HG02884 (cell line): ENCODE results near the gene IL36B.

Experiments used
- ATAC-seq: cut with Tn5 transposase; IDR thresholded peaks from one replicate; pipeline ENCODE4 v1.9.1; 2021; ENCODE audit warnings: mild to moderate bottlenecking, moderate library complexity; ENCODE audit not compliant: unreplicated experiment

The IL36B gene

GRCh38 chr2:113057117-113057516 lies 4.5 kb upstream of the IL36B start:
- no peak for ATAC-seq

GRCh38 chr2:113056521-113056920 lies 3.9 kb upstream of the IL36B start:
- no peak for ATAC-seq

DNA sequence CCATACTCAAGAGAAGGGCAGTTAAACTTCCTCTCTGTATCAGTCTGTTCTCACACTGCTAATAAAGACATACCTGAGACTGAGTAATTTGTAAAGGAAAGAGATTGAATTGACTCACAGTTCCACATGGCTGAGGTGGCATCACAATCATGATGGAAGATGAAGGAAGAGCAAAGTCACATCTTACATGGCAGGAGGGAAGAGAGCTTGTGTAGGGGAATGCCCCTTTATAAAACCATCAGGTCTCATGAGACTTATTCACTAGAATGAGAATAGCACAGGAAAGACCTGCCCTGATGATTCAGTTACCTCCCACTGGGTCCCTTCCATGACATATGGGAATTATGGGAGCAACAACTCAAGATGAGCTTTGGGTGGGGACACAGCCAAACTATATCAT lies 1.4 kb upstream of the IL36B start:
- ATAC-seq: no peak

- ATAC-seq: no peak
These were observed 999 bp upstream of the IL36B start for GRCh38 chr2:113053666-113054065.

- ATAC-seq: no peak
These were observed 1.5 kb downstream of the IL36B start for GRCh38 chr2:113050921-113051895.

- ATAC-seq: no peak
These were observed 6.2 kb downstream of the IL36B start for GRCh38 chr2:113046465-113046864.

- ATAC-seq: no peak
These were observed 10.8 kb downstream of the IL36B start for GRCh38 chr2:113041871-113042270.

- ATAC-seq: no peak
These were observed 12.9 kb downstream of the IL36B start for GRCh38 chr2:113039719-113040118.

GRCh38 chr2:113039158-113039557 lies 13.5 kb downstream of the IL36B start:
- ATAC-seq: no peak

GRCh38 chr2:113038291-113038690 lies 14.4 kb downstream of the IL36B start:
- ATAC-seq: no peak

DNA sequence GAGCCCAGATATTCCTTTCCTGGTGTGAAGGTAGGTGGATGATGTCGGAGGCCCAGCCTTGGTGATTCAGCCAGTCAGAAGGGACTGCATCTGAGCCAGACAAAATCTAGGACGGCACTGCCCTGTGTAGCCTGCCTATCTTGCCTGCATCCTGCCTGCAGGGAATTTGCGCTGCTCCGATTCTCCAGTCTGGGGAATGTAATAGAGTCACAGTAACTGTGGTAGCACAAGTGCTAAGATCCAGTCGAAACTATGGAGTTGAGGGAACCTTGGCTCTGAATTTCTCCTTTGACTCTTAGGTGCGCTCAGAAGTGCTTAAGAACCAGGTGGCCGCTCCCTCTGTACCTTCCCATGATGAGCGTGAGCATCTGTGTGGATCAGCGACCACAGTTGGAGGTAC lies 15.9 kb downstream of the IL36B start:
- no peak for ATAC-seq

GRCh38 chr2:113034016-113034415 lies 18.7 kb downstream of the IL36B start:
- no peak for ATAC-seq

DNA sequence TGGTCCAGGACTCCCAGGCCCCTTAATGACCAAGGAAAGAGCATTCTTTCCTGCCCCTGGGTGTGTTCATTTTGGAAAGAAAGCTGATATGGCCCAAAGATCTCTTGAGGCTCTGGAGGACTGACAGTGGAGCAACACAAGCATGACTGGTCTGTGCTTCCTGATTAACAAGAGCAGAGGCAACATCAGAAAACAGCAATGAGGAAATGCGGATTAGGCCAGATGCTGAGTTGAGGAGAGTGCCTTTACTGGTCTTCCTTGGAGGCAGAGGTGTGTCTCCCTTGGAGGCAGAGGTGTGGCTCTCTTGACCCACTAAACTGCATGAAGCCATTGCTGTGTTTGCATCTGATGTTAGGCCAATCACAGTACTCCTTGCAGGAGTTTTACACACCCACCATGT lies 19.9 kb downstream of the IL36B start:
- no peak for ATAC-seq

- ATAC-seq: no peak
These were observed 24.6 kb downstream of the IL36B start for GRCh38 chr2:113028112-113028511.

- ATAC-seq: no peak
These were observed 25.0 kb downstream of the IL36B start for GRCh38 chr2:113027691-113028090.

DNA sequence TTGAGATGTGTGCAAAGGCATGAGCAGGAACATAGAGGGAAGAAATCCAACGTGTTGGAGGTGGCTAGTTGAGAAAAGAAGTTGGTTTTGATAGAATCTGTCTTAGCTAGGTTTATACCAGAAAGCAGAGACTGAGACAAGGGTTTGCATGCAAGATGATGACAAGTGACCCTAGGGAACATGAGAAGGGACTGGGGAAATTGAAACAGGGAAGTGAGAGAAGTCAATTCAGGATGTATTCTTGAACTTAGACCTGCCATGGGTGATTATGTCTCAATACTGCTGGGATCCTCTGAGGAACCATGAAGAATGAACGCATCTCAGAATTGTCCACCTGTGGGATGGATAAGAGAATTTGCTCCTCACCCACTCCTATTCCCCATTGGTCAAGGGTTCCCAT lies 26.9 kb downstream of the IL36B start:
- ATAC-seq: no peak

DNA sequence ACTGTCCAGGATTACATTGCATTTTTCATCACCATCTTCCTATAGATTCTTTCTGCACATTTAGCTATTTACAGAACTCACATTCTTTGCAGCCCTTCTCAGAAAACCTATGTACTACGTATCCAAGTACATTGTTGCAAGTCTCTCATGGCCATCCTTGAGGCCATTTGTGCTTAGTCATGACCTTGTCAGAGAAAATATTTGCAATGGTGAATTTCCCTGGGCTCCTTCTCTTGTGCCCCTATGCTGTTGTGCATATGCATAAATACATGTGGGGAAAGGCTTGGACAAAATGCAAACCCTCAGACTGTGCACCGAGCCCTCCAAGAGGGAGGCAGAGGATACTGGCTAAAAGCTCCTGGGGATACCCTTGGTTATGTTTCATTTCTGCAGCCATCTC lies 27.9 kb downstream of the IL36B start:
- no peak for ATAC-seq

DNA sequence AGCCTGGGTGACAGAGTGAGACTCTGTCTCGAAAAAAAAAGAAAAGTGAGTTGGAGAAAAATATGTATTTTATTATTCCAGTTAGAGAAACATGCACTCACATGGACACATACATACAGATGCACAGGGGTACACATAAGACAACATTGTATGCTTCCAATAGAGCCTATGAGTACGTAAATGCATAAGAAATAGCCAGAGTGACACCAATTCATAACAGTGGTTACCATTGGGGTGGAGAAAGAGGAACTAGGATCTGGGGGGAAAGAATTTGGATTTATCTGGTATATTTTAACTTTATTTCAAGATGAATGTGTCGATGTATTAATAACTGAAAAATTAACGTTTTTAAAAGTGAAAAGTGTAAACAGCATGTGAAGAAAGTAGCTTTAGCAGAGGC lies 31.4 kb downstream of the IL36B start:
- ATAC-seq: no peak

- no peak for ATAC-seq
These were observed 34.2 kb downstream of the IL36B start for GRCh38 chr2:113018509-113018908.

GRCh38 chr2:113015655-113016054 lies 37.0 kb downstream of the IL36B start:
- ATAC-seq: no peak

- no peak for ATAC-seq
These were observed 37.6 kb downstream of the IL36B start for GRCh38 chr2:113015042-113015441.

DNA sequence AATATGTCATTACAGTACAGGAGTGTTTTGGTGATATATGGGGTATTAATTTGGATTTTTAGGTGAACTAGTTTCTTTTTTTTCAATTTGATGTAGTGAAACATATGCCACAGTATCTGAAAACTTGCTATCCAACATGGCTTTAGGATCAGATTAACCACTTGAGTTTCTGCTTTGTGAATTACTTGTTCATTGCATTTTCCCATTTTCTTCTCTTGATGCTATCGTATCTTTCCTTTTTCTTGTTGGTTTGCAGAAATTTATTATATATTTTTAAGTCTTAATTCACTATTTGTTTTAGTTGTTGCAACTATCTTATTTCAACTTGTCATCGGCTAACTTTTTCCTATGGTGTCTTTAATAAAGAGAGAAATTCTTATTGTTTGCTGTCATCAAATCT lies 38.6 kb downstream of the IL36B start:
- no peak for ATAC-seq

GRCh38 chr2:113013336-113013661 lies 39.4 kb downstream of the IL36B start:
- no peak for ATAC-seq
